Measurements from ENCODE around the gene OPN4. TPM values are rescaled to one million over a fixed set of nuclear protein-coding genes. Genes with fewer than 3 reads are reported as not detected.
A peak's percentile ranks its signal among the peaks of the same experiment; 100 is the strongest.

Gene OPN4
- total and polyA plus RNA-seq, 2 of the 8 experiments (the other 6 are each of a cell fraction or from before 2014, with no cell fraction given), result not detected

- no peak for TF ChIP-seq JUND (IDR thresholded peaks at IDR 0.05; ENCODE audit: low read length)
- TF ChIP-seq EZH2 (IDR thresholded peaks at IDR 0.05; ENCODE audit: low read depth, low read length, severe bottlenecking), result no peak
- TF ChIP-seq TAF7 (optimal IDR thresholded peaks at IDR 0.05; ENCODE audit: borderline replicate concordance, low read depth, low read length), result no peak
- no peak for TF ChIP-seq GTF2F1 (IDR thresholded peaks at IDR 0.05; ENCODE audit: borderline replicate concordance, low read depth, low read length)
- TF ChIP-seq CHD7 (IDR thresholded peaks at IDR 0.05; ENCODE audit: insufficient replicate concordance, low read length), result no peak
- no peak; the same call in 1 of the 2 replicates for TF ChIP-seq RBBP5 (IDR thresholded peaks at IDR 0.05; ENCODE audit: borderline replicate concordance, low read depth, low read length)
- TF ChIP-seq CBX8 (IDR thresholded peaks at IDR 0.05; ENCODE audit: borderline replicate concordance, low read depth, low read length), result no peak
- TF ChIP-seq SUZ12 (IDR thresholded peaks at IDR 0.05; ENCODE audit: low read length), result no peak
- TF ChIP-seq RAD21 (IDR thresholded peaks at IDR 0.05 in 1 of 2, conservative IDR thresholded peaks at IDR 0.05 in 1 of 2; ENCODE audit: low read depth in 2 of 2, low read length in 2 of 2), result peak; percentile 72 to 80
- TF ChIP-seq ASH2L (IDR thresholded peaks at IDR 0.05; ENCODE audit: low read length), result no peak
- TF ChIP-seq TCF12 (IDR thresholded peaks at IDR 0.05; ENCODE audit: low read depth, low read length), result 0 out of 2 replicates have a peak, but pooled peaks have one; percentile 13
These were observed 56.7 kb downstream of the OPN4 start (continued) for GRCh38 chr10:86710987-86711512.

Measured in H1 (cell line).